Measurements from ENCODE around the gene FTH1. TPM values are rescaled to one million over a fixed set of nuclear protein-coding genes. Genes with fewer than 3 reads are reported as not detected.
A peak's percentile ranks its signal among the peaks of the same experiment; 100 is the strongest.

FTH1 gene
- total and polyA plus RNA-seq, 2 of the 8 experiments (the other 6 are each of a cell fraction or from before 2014, with no cell fraction given) = 1,153 to 1,461 TPM

- no peak for FAIRE-seq
- Histone ChIP-seq H3K14ac (ENCODE audit: insufficient read length) (no peak within 1 kb of the TSS), H2AK5ac (ENCODE audit: low read depth, low read length) (peak within 1 kb of the TSS; percentile 32; the same call in 1 of the 2 replicates), H3K79me1 (ENCODE audit: low read depth, low read length) (no peaks in the 10 kb centered on the region), H3K9ac (replicated peaks in 1 of 4; ENCODE audit: extremely low read depth in 1 of 4, low read depth in 3 of 4, low read length in 3 of 4) (no peak within 1 kb of the TSS; a peak in 2 of 7 replicates), H3K9me3 (ENCODE audit: insufficient read depth in 2 of 2, low read depth in 1 of 2, low read length in 1 of 2) (no peaks in the 10 kb centered on the region), H3K27me3 (replicated peaks in 1 of 4; ENCODE audit: control insufficient read depth in 3 of 4, extremely low read depth in 1 of 4, insufficient read depth in 3 of 4, low read length in 3 of 4) (peaks cover 0 to 4% (median 2%) of the 10 kb centered on the region in 4 experiments; a peak in 4 of 7 replicates), H3K4me1 (replicated peaks in 1 of 4; ENCODE audit: control insufficient read depth in 3 of 4, insufficient read depth in 4 of 4, low read length in 3 of 4) (peaks cover 0 to 4% (median 3%) of the 10 kb centered on the region in 4 experiments; a peak in 4 of 7 replicates), H4K5ac (ENCODE audit: insufficient read length, low read depth, low read length) (no peak within 1 kb of the TSS), H4K8ac (ENCODE audit: extremely low read depth, insufficient read depth, low read length) (peak within 1 kb of the TSS; percentile 75; the same call in 1 of the 2 replicates), H2BK12ac (ENCODE audit: low read depth, low read length) (peak within 1 kb of the TSS; percentile 90), H3K36me3 (ENCODE audit: control insufficient read depth in 2 of 4, insufficient read depth in 4 of 4, low read length in 3 of 4) (no peaks in the 10 kb centered on the region), H3K4ac (replicated peaks; ENCODE audit: insufficient read length, low read depth, low read length) (no peak within 1 kb of the TSS), H3K18ac (ENCODE audit: extremely low read depth, low read length) (peak within 1 kb of the TSS; percentile 60; the same call in 1 of the 2 replicates), H3K79me2 (ENCODE audit: control insufficient read depth in 1 of 2, insufficient read depth in 2 of 2, low read length in 2 of 2) (no peaks in the 10 kb centered on the region), H2AFZ (ENCODE audit: low read length) (no peak within 1 kb of the TSS), H2BK5ac (ENCODE audit: low read depth, low read length) (peak within 1 kb of the TSS; percentile 88), H4K20me1 (replicated peaks in 1 of 2; ENCODE audit: control insufficient read depth in 1 of 2, insufficient read depth in 2 of 2, low read length in 2 of 2) (no peaks in the 10 kb centered on the region), H2BK15ac (ENCODE audit: low read length) (peak within 1 kb of the TSS; percentile 88; the same call in 1 of the 2 replicates), H2BK20ac (ENCODE audit: low read length) (0 out of 2 replicates have a peak within 1 kb of the TSS, but pooled peaks have one; percentile 61), H3K56ac (replicated peaks; ENCODE audit: insufficient read length, low read depth, low read length) (no peak within 1 kb of the TSS), H2BK120ac (replicated peaks; ENCODE audit: low read depth, low read length) (no peak within 1 kb of the TSS), H3K4me2 (ENCODE audit: insufficient read depth in 1 of 2, low read depth in 2 of 2, low read length in 2 of 2) (no peak within 1 kb of the TSS), H3K4me3 (ENCODE audit: extremely low read depth in 1 of 4, insufficient read depth in 2 of 4, low read depth in 3 of 4, low read length in 4 of 4) (no peak within 1 kb of the TSS), H4K91ac (replicated peaks; ENCODE audit: insufficient read length, low read length) (no peak within 1 kb of the TSS), H3K27ac (ENCODE audit: low read depth, low read length) (no peak within 1 kb of the TSS), H3K23me2 (ENCODE audit: low read depth, low read length) (no peaks in the 10 kb centered on the region), H3K23ac (ENCODE audit: insufficient read length) (no peak within 1 kb of the TSS)
- DNase-seq (ENCODE audit: low read depth in 1 of 2, low spot score in 2 of 2) = no peak
- ChIA-PET CTCF (ENCODE audit: partially characterized antibody) (interaction anchor here (0.8 to 10.3 kb wide), 12 partner anchors 10 to 158 kb away, joined by 3 to 658 read pairs (median 10); partner anchors contain the start of gene FADS3), POLR2A (ENCODE audit: partially characterized antibody) (interaction anchor here (0.6 to 22.2 kb wide), 15 partner anchors 22 to 158 kb away, joined by 3 to 458 read pairs (median 3); partner anchors contain the start of gene FTH1)
- 93% methylated on average over 8 of the region's 8 CpGs; no CpG with 5 or more reads in 1 of the 2 experiments for WGBS, 2 experiments (ENCODE audit: extremely low coverage in 1 of 2, insufficient coverage in 1 of 2, insufficient read length in 1 of 2, insufficient replicate concordance in 2 of 2, low coverage in 1 of 2, low lambda C conversion rate in 2 of 2, missing lambda C conversion rate in 1 of 2)
- no peak for TF ChIP-seq NRF1 (IDR thresholded peaks at IDR 0.05; ENCODE audit: low read depth, low read length)
- no peak for TF ChIP-seq HDAC2 (IDR thresholded peaks at IDR 0.05; ENCODE audit: borderline replicate concordance in 1 of 2, low read depth in 2 of 2, low read length in 2 of 2)
Measured at GRCh38 chr11:61950035-61950547, 17.3 kb downstream of the FTH1 start, which contains the start of gene BEST1. Gene BEST1, plus strand, starts transcription at chr11:61950351. Its CDS starts 1,456 bp downstream, at chr11:61951807.

All from H1 (cell line).